Epithelial cell of esophagus (primary cell): ENCODE data around the gene NPAS2.

Experiments
- DNase-seq: peaks from one replicate; pipeline ENCODE4 v3.0.0; 2010; ENCODE audit warnings: low read depth
- H3K4me3 ChIP-seq: 2 replicates; pipeline ENCODE4 v1.5.1; 2011; ENCODE audit warnings: mild to moderate bottlenecking, low read length, control low read depth
- CTCF ChIP-seq: IDR thresholded peaks from 2 replicates; pipeline ENCODE4 v1.5.1; 2011; ENCODE audit warnings: low read depth, mild to moderate bottlenecking, low read length, control low read depth, inconsistent platforms; ENCODE audit not compliant: insufficient read depth; ENCODE audit errors: missing control alignments

Gene NPAS2

GRCh38 chr2:100894105-100894795 lies 74.3 kb downstream of the NPAS2 start:
- no peak for DNase-seq
- no peak for TF ChIP-seq CTCF
- H3K4me3 ChIP-seq = no peak overlapping the region

- no peak for TF ChIP-seq CTCF
- no peak for DNase-seq
- H3K4me3 ChIP-seq = no peak overlapping the region
Observed at GRCh38 chr2:100894796-100895156, 74.8 kb downstream of the NPAS2 start.

- TF ChIP-seq CTCF = no peak
- DNase-seq = no peak
Observed at GRCh38 chr2:100895402-100895801, 75.5 kb downstream of the NPAS2 start.

GRCh38 chr2:100895934-100896685 lies 76.2 kb downstream of the NPAS2 start:
- no peak overlapping the region for H3K4me3 ChIP-seq
- TF ChIP-seq CTCF = no peak
- no peak for DNase-seq

More at GRCh38 chr2:100895402-100895801, 75.5 kb downstream of the NPAS2 start:
- no peak overlapping the region for H3K4me3 ChIP-seq

GRCh38 chr2:100898035-100898665 lies 78.2 kb downstream of the NPAS2 start:
- no peak for DNase-seq
- no peak for TF ChIP-seq CTCF
- H3K4me3 ChIP-seq = no peak overlapping the region

- DNase-seq = peak; percentile 41
- no peak overlapping the region for H3K4me3 ChIP-seq
- no peak for TF ChIP-seq CTCF
Observed at GRCh38 chr2:100900156-100900795, 80.3 kb downstream of the NPAS2 start.
